ENCODE data around the gene CTAGE1.

DNA sequence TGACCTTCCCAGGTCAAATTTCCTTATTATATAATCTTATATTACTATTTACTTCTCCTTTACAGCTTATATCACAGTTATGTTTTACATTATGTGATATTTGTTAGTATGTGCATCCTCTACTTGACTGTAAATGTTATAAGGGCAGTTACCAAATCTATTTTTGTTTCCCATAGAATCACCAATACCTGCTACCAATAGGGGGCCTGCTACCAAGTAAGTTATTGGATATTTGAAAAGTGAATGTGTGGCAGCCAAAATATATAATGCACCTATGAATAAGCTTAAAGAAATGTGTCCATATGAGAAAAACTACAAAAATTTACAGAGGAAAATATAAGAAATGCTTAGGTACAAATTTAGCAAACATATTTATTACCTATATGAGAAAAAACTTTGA is 23.9 kb upstream of the CTAGE1 start:
- TF ChIP-seq, protein P1, sequence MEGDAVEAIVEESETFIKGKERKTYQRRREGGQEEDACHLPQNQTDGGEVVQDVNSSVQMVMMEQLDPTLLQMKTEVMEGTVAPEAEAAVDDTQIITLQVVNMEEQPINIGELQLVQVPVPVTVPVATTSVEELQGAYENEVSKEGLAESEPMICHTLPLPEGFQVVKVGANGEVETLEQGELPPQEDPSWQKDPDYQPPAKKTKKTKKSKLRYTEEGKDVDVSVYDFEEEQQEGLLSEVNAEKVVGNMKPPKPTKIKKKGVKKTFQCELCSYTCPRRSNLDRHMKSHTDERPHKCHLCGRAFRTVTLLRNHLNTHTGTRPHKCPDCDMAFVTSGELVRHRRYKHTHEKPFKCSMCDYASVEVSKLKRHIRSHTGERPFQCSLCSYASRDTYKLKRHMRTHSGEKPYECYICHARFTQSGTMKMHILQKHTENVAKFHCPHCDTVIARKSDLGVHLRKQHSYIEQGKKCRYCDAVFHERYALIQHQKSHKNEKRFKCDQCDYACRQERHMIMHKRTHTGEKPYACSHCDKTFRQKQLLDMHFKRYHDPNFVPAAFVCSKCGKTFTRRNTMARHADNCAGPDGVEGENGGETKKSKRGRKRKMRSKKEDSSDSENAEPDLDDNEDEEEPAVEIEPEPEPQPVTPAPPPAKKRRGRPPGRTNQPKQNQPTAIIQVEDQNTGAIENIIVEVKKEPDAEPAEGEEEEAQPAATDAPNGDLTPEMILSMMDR (IDR thresholded peaks at IDR 0.05) = peak; percentile 33
- no peak for TF ChIP-seq EZH2 (IDR thresholded peaks at IDR 0.05)
